Endothelial cell of umbilical vein (primary cell): ENCODE results near the gene WDR37. TPM values are rescaled to one million over a fixed set of nuclear protein-coding genes. Genes with fewer than 3 reads are reported as not detected.

Experiments used
- BruUV-seq: library from RNA; stranded (reverse); fragments of 400-500 nt; replicated peaks from 2 replicates; lab custom pipeline; 2021; lab: Mats Ljungman, UMichigan
- CTCF ChIA-PET: fragments of 300-600, 350-600 bp; sonication (Branson Sonifier 250); formaldehyde crosslinking; loops from one replicate; lab custom pipeline; 2021; ENCODE audit warnings: antibody characterized with exemption, inconsistent platforms; lab: Charles Lee
- POLR2A ChIA-PET: fragments of 300-600, 350-600 bp; sonication (Branson Sonifier 250); formaldehyde crosslinking; loops from one replicate; lab custom pipeline; 2021; ENCODE audit warnings: antibody characterized with exemption, inconsistent platforms; lab: Charles Lee
- DNase-seq: peaks from one replicate; pipeline ENCODE4 v3.0.0-alpha.2; 2011; ENCODE audit warnings: low read depth, low spot score
- FAIRE-seq: peaks from 2 replicates; lab custom pipeline; 2011; peaks lifted over from hg19 to GRCh38; lab: Jason Lieb, UNC
- H2AFZ ChIP-seq: 2 replicates; pipeline ENCODE4 v1.6.0; 2012; ENCODE audit warnings: low read depth, low read length, control low read depth, inconsistent platforms
- H3K27ac ChIP-seq: 2 replicates; pipeline ENCODE4 v1.5.1; 2011; ENCODE audit warnings: low read depth, mild to moderate bottlenecking, control low read depth, low read length, moderate library complexity; ENCODE audit not compliant: insufficient read depth
- H3K27me3 ChIP-seq, 2 experiments: 2 replicates each; pipeline versions ENCODE4 v1.6.0 to v1.6.1; 2011; ENCODE audit warnings: low read length in 2 of 2, mixed read lengths in 1 of 2; ENCODE audit not compliant: control insufficient read depth in 2 of 2, insufficient read depth in 2 of 2
- H3K36me3 ChIP-seq, 2 experiments: 2 replicates in 1 of 2; 3 replicates in 1 of 2; pipeline ENCODE4 v1.5.1; 2011; ENCODE audit warnings: low read length in 2 of 2, mild to moderate bottlenecking in 1 of 2, moderate library complexity in 1 of 2; ENCODE audit not compliant: control insufficient read depth in 2 of 2, insufficient read depth in 2 of 2; ENCODE audit errors: extremely low read depth in 1 of 2
- H3K4me1 ChIP-seq: 3 replicates; pipeline ENCODE4 v1.5.1; 2011; ENCODE audit warnings: mild to moderate bottlenecking, low read length; ENCODE audit not compliant: control insufficient read depth, insufficient read depth; ENCODE audit errors: extremely low read depth
- H3K4me2 ChIP-seq: 2 replicates; pipeline ENCODE4 v1.6.1; 2011; ENCODE audit warnings: low read length, control low read depth, mixed read lengths; ENCODE audit not compliant: insufficient read depth
- H3K4me3 ChIP-seq, 3 experiments: fragments of 200-600 bp in 1 of 3; sonication (generic), shearing (Covaris generic) in 1 of 3; replicated peaks in 1 of 3; 2 replicates each; pipeline ENCODE4 v1.5.1; 2011 to 2016; ENCODE audit warnings: control low read depth in 3 of 3, low read length in 3 of 3, mild to moderate bottlenecking in 2 of 3, inconsistent platforms in 1 of 3, low read depth in 1 of 3, moderate library complexity in 1 of 3; ENCODE audit not compliant: insufficient read depth in 1 of 3
- H3K79me2 ChIP-seq: 2 replicates; pipeline ENCODE4 v1.6.0; 2012; ENCODE audit warnings: low read length, inconsistent platforms; ENCODE audit not compliant: control insufficient read depth, insufficient read depth
- H3K9ac ChIP-seq: replicated peaks from 2 replicates; pipeline ENCODE3; 2011; ENCODE audit warnings: low read length, control low read depth; ENCODE audit not compliant: insufficient read depth; ENCODE audit errors: extremely low read depth
- H3K9me1 ChIP-seq: replicated peaks from 3 replicates; pipeline ENCODE4 v1.6.0; 2011; ENCODE audit warnings: mild to moderate bottlenecking, low read length; ENCODE audit not compliant: control insufficient read depth, insufficient read depth; ENCODE audit errors: extremely low read depth
- H3K9me3 ChIP-seq: replicated peaks from 2 replicates; pipeline ENCODE4 v1.5.1; 2012; ENCODE audit warnings: low read length, inconsistent platforms; ENCODE audit not compliant: control insufficient read depth, insufficient read depth
- H4K20me1 ChIP-seq: replicated peaks from 2 replicates; pipeline ENCODE3; 2011; ENCODE audit warnings: mild to moderate bottlenecking, low read length; ENCODE audit not compliant: control insufficient read depth, insufficient read depth; ENCODE audit errors: extremely low read depth
- CTCF ChIP-seq, 2 donors: IDR thresholded peaks; 1 replicate in 1 of 2; 2 replicates in 1 of 2; pipeline ENCODE4 v1.5.1; 2011; ENCODE audit warnings: low read length in 2 of 2, mild to moderate bottlenecking in 2 of 2, moderate library complexity in 2 of 2, control low read depth in 1 of 2, inconsistent platforms in 1 of 2, low read depth in 1 of 2; ENCODE audit not compliant: insufficient read depth in 1 of 2; ENCODE audit errors: extremely low read depth in 1 of 2
- EZH2 ChIP-seq: IDR thresholded peaks from 2 replicates; pipeline ENCODE4 v1.6.1; 2012; ENCODE audit warnings: borderline replicate concordance, low read depth, mild to moderate bottlenecking, moderate library complexity, low read length, inconsistent platforms; ENCODE audit not compliant: severe bottlenecking
- FOS ChIP-seq: IDR thresholded peaks from 2 replicates; pipeline ENCODE4 v1.6.1; 2011; ENCODE audit warnings: mild to moderate bottlenecking, low read length, moderate library complexity, borderline replicate concordance; ENCODE audit not compliant: insufficient read depth
- GATA2 ChIP-seq: IDR thresholded peaks from 2 replicates; pipeline ENCODE4 v1.7.0; 2011; ENCODE audit warnings: low read depth, mild to moderate bottlenecking, moderate library complexity, mixed read lengths, low read length; ENCODE audit not compliant: insufficient read length, insufficient read depth
- JUN ChIP-seq: IDR thresholded peaks from 2 replicates; pipeline ENCODE4 v1.6.1; 2011; ENCODE audit warnings: borderline replicate concordance, low read depth; ENCODE audit not compliant: insufficient read length, insufficient read depth
- MAX ChIP-seq: IDR thresholded peaks from 2 replicates; pipeline ENCODE4 v1.6.1; 2011; ENCODE audit not compliant: insufficient read depth, insufficient read length
- MYC ChIP-seq: IDR thresholded peaks from one replicate; pipeline ENCODE4 v1.6.1; 2011; ENCODE audit warnings: mild to moderate bottlenecking, low read depth, low read length
- POLR2A ChIP-seq: IDR thresholded peaks from 2 replicates; pipeline ENCODE4 v1.6.1; 2012; ENCODE audit warnings: low read depth, mild to moderate bottlenecking, control low read depth, low read length
- POLR2AphosphoS5 ChIP-seq: IDR thresholded peaks from 2 replicates; pipeline ENCODE4 v1.6.1; 2012; ENCODE audit warnings: low read depth, mild to moderate bottlenecking, control low read depth, low read length, moderate library complexity; ENCODE audit not compliant: insufficient read depth
- dilution Hi-C: fragments of 300-500 bp; cut with MboI; formaldehyde crosslinking; loops from one replicate; pipeline ENCODE4 v1.15.0; 2019; ENCODE audit warnings: low sequenced_read_pairs; ENCODE audit not compliant: extremely low pct_ligation_motif_present
- intact Hi-C: fragments of 100-400 bp; cut with micrococcal nuclease; formaldehyde crosslinking; loops from one replicate; pipeline ENCODE4 v1.10.0; 2022
- polyA plus RNA-seq, 4 experiments: library from polyadenylated mRNA; depleted of rRNA in 3 of 4; stranded (reverse) in 3 of 4; unstranded in 1 of 4; fragments of >200 nt; gene quantifications; 2 replicates each; pipeline versions ENCODE4 v1.2.1 to v1.2.3, GENCODE V29; 2011 to 2012; ENCODE audit warnings: missing spikeins in 1 of 4
- total RNA-seq: library from RNA; stranded (reverse); gene quantifications from 2 replicates; pipeline ENCODE4 v1.2.3, GENCODE V29; 2021

Gene WDR37
- total and polyA plus RNA-seq, 2 donors (not counting 3 experiments of a cell fraction or from before 2014, with no cell fraction given): 21.7 to 25.5 TPM

GRCh38 chr10:1029838-1030237, 26.3 kb upstream of the WDR37 start:
- H3K4me2 ChIP-seq: no peak overlapping the region
- POLR2A ChIA-PET: no interaction called here
- no peak for TF ChIP-seq FOS
- no peak for TF ChIP-seq JUN
- no peak for TF ChIP-seq CTCF (IDR thresholded peaks at IDR 0.05; ENCODE audit: extremely low read depth in 1 of 2, insufficient read depth in 1 of 2, low read depth in 1 of 2, low read length in 2 of 2)
- TF ChIP-seq EZH2: no peak
- TF ChIP-seq MYC: no peak
- TF ChIP-seq POLR2AphosphoS5: no peak
- TF ChIP-seq GATA2: no peak
- no peak for TF ChIP-seq MAX
- no peak for TF ChIP-seq POLR2A
- no peaks in the 10 kb centered on the region for H3K79me2 ChIP-seq
- no peaks in the 10 kb centered on the region for H3K9me3 ChIP-seq
- H2AFZ ChIP-seq: no peak overlapping the region
- FAIRE-seq: no peak
- no peaks in the 10 kb centered on the region for H3K36me3 ChIP-seq
- H3K27me3 ChIP-seq: no peaks in the 10 kb centered on the region
- dilution Hi-C loops (no loop called here), intact Hi-C loops (no loop called here)
- CTCF ChIA-PET: no interaction called here
- no peak for DNase-seq
- H3K9ac ChIP-seq: no peak overlapping the region
- H3K9me1 ChIP-seq: no peaks in the 10 kb centered on the region
- no peak overlapping the region for H3K27ac ChIP-seq
- H3K4me1 ChIP-seq: no peaks in the 10 kb centered on the region
- H4K20me1 ChIP-seq: no peaks in the 10 kb centered on the region
- H3K4me3 ChIP-seq: no peak overlapping the region
- no TSS peak for BruUV-seq
